IMR-90 (cell line): Measurements from ENCODE around the gene TENT5A. TPM values are rescaled to one million over a fixed set of nuclear protein-coding genes. Genes with fewer than 3 reads are reported as not detected.

Experiments used
- ATAC-seq: fragments of 200-7000 bp; cut with Tn5 transposase; 2 replicates; pipeline ENCODE4 v1.9.1; 2020; ENCODE audit warnings: low read depth, mild to moderate bottlenecking, moderate library complexity
- BruUV-seq: library from RNA; stranded (reverse); fragments of 400-500 nt; replicated peaks from 2 replicates; lab custom pipeline; 2021; lab: Mats Ljungman, UMichigan
- CTCF ChIA-PET: fragments of 300-600 bp; formaldehyde crosslinking; extraction: SDS; loops from one replicate; lab custom pipeline; 2021; ENCODE audit warnings: antibody characterized with exemption; lab: Yijun Ruan, JAX
- POLR2A ChIA-PET: fragments of 300-600 bp; sonication (Branson Sonifier 250); formaldehyde crosslinking; loops from one replicate; lab custom pipeline; 2022; ENCODE audit warnings: antibody characterized with exemption; ENCODE audit not compliant: unreplicated experiment; lab: Charles Lee
- DNase-seq: peaks from one replicate; pipeline ENCODE4 v3.0.0; 2013
- H2AFZ ChIP-seq: replicated peaks from 2 replicates; pipeline ENCODE3; 2013; ENCODE audit warnings: low read length, mild to moderate bottlenecking; ENCODE audit not compliant: poor library complexity
- H2AK5ac ChIP-seq: 2 replicates; pipeline ENCODE4 v1.6.1; 2013; ENCODE audit warnings: low read depth, low read length, inconsistent platforms
- H2AK9ac ChIP-seq: replicated peaks from 2 replicates; pipeline ENCODE3; 2013; ENCODE audit warnings: mild to moderate bottlenecking, low read depth, low read length, moderate library complexity; ENCODE audit not compliant: poor library complexity
- H2BK120ac ChIP-seq: 2 replicates; pipeline ENCODE4 v1.6.1; 2013; ENCODE audit warnings: low read depth, low read length, inconsistent platforms
- H2BK15ac ChIP-seq: 3 replicates; pipeline ENCODE4 v1.6.1; 2013; ENCODE audit warnings: low read depth, low read length, inconsistent platforms
- H2BK20ac ChIP-seq: 2 replicates; pipeline ENCODE4 v1.6.1; 2013; ENCODE audit warnings: low read depth, mild to moderate bottlenecking, inconsistent platforms, low read length, moderate library complexity
- H2BK5ac ChIP-seq: 2 replicates; pipeline ENCODE4 v1.6.1; 2013; ENCODE audit warnings: mild to moderate bottlenecking, low read depth, low read length, inconsistent platforms; ENCODE audit not compliant: poor library complexity, severe bottlenecking
- H3K14ac ChIP-seq: replicated peaks from 2 replicates; pipeline ENCODE4 v1.6.1; 2013; ENCODE audit warnings: low read depth, low read length, inconsistent platforms
- H3K18ac ChIP-seq: 2 replicates; pipeline ENCODE4 v1.6.1; 2013; ENCODE audit warnings: low read depth, low read length, control low read depth
- H3K23ac ChIP-seq: 2 replicates; pipeline ENCODE4 v1.6.1; 2013; ENCODE audit warnings: low read depth, low read length, inconsistent platforms
- H3K27ac ChIP-seq: 2 replicates; pipeline ENCODE4 v1.5.1; 2013; ENCODE audit warnings: mild to moderate bottlenecking, control low read depth, low read length; ENCODE audit not compliant: insufficient read depth
- H3K27me3 ChIP-seq: 2 replicates; pipeline ENCODE4 v1.6.1; 2013; ENCODE audit warnings: low read length; ENCODE audit not compliant: control insufficient read depth, insufficient read depth
- H3K36me3 ChIP-seq: 2 replicates; pipeline ENCODE4 v1.6.1; 2013; ENCODE audit warnings: low read length, mixed read lengths; ENCODE audit not compliant: control insufficient read depth, insufficient read depth
- H3K4ac ChIP-seq: 2 replicates; pipeline ENCODE4 v1.6.1; 2013; ENCODE audit warnings: low read depth, low read length, inconsistent platforms
- H3K4me1 ChIP-seq: 2 replicates; pipeline ENCODE4 v1.6.1; 2013; ENCODE audit warnings: low read length, mixed read lengths; ENCODE audit not compliant: control insufficient read depth, insufficient read depth
- H3K4me2 ChIP-seq: 2 replicates; pipeline ENCODE4 v1.6.1; 2013; ENCODE audit warnings: low read depth, mild to moderate bottlenecking, control low read depth, low read length, moderate library complexity
- H3K4me3 ChIP-seq: 2 replicates; pipeline ENCODE4 v1.5.1; 2013; ENCODE audit warnings: low read depth, mild to moderate bottlenecking, control low read depth, low read length, moderate library complexity; ENCODE audit not compliant: insufficient read depth
- H3K56ac ChIP-seq: 2 replicates; pipeline ENCODE4 v1.6.1; 2013; ENCODE audit warnings: low read length, inconsistent platforms; ENCODE audit not compliant: insufficient read depth; ENCODE audit errors: extremely low read depth
- H3K79me1 ChIP-seq, 2 experiments: 2 replicates each; pipeline ENCODE4 v1.6.1; 2013; ENCODE audit warnings: low read length in 2 of 2, inconsistent platforms in 1 of 2, low read depth in 1 of 2
- H3K9ac ChIP-seq: 2 replicates; pipeline ENCODE4 v1.6.1; 2013; ENCODE audit warnings: low read depth, low read length, control low read depth
- H3K9me1 ChIP-seq: 2 replicates; pipeline ENCODE4 v1.6.1; 2013; ENCODE audit warnings: low read length, inconsistent platforms; ENCODE audit not compliant: insufficient read depth
- H3K9me3 ChIP-seq: 2 replicates; pipeline ENCODE4 v1.6.1; 2013; ENCODE audit warnings: low read length; ENCODE audit not compliant: control insufficient read depth, insufficient read depth
- H4K20me1 ChIP-seq: 2 replicates; pipeline ENCODE4 v1.6.1; 2013; ENCODE audit warnings: low read length, inconsistent platforms; ENCODE audit not compliant: insufficient read depth
- H4K5ac ChIP-seq: 2 replicates; pipeline ENCODE4 v1.6.1; 2013; ENCODE audit warnings: mild to moderate bottlenecking, low read depth, low read length, control low read depth
- H4K8ac ChIP-seq, 2 experiments: 2 replicates each; pipeline ENCODE4 v1.6.1; 2013; ENCODE audit warnings: low read depth in 2 of 2, low read length in 2 of 2, control low read depth in 1 of 2, inconsistent platforms in 1 of 2
- H4K91ac ChIP-seq: 2 replicates; pipeline ENCODE4 v1.6.1; 2013; ENCODE audit warnings: low read depth, low read length, inconsistent platforms; ENCODE audit not compliant: insufficient read depth
- CEBPB ChIP-seq: IDR thresholded peaks from 2 replicates; pipeline ENCODE4 v1.6.1; 2012; ENCODE audit warnings: low read depth, low read length, improper control_type of control experiment
- CHD1 ChIP-seq: IDR thresholded peaks from 2 replicates; pipeline ENCODE4 v1.6.1; 2012; ENCODE audit warnings: low read depth, low read length, improper control_type of control experiment
- FOS ChIP-seq: fragments of 150-350 bp; IDR thresholded peaks from 2 replicates; pipeline ENCODE4 v1.6.1; 2016; ENCODE audit warnings: low read depth, low read length
- MAZ ChIP-seq: IDR thresholded peaks from 2 replicates; pipeline ENCODE4 v1.6.1; 2012; ENCODE audit warnings: low read depth, mild to moderate bottlenecking, low read length, improper control_type of control experiment, moderate library complexity, borderline replicate concordance
- MXI1 ChIP-seq: IDR thresholded peaks from 2 replicates; pipeline ENCODE4 v1.6.1; 2012; ENCODE audit warnings: low read depth, mild to moderate bottlenecking, low read length, moderate library complexity, borderline replicate concordance
- POLR2A ChIP-seq: IDR thresholded peaks from 2 replicates; pipeline ENCODE4 v1.6.1; 2012; ENCODE audit warnings: mild to moderate bottlenecking, low read depth, low read length
- RAD21 ChIP-seq: IDR thresholded peaks from 2 replicates; pipeline ENCODE4 v1.6.1; 2012; ENCODE audit warnings: low read length, improper control_type of control experiment
- RCOR1 ChIP-seq: IDR thresholded peaks from 2 replicates; pipeline ENCODE4 v1.6.1; 2012; ENCODE audit warnings: mild to moderate bottlenecking, low read length, improper control_type of control experiment; ENCODE audit not compliant: insufficient replicate concordance
- RFX5 ChIP-seq: IDR thresholded peaks from 2 replicates; pipeline ENCODE4 v1.8.0; 2012; ENCODE audit warnings: low read depth, mild to moderate bottlenecking, low read length, moderate library complexity
- SMC3 ChIP-seq: fragments of 150-350 bp; IDR thresholded peaks from 2 replicates; pipeline ENCODE4 v1.6.1; 2016; ENCODE audit warnings: low read depth, mild to moderate bottlenecking, antibody characterized with exemption, low read length, moderate library complexity
- WGBS, 2 experiments: methylation state at CpG; one replicate each; pipeline versions ENCODE4 v1.1.5 to v1.1.7; 2013; ENCODE audit warnings: missing lambda C conversion rate in 2 of 2; ENCODE audit not compliant: insufficient read length in 1 of 2; ENCODE audit errors: extremely low coverage in 2 of 2; 5-methylcytosine and 5-hydroxymethylcytosine counted together
- dilution Hi-C: fragments of 300-500 bp; cut with HindIII; formaldehyde crosslinking; loops from one replicate; pipeline ENCODE4 v1.14.3; 2018; ENCODE audit warnings: low sequenced_read_pairs; ENCODE audit not compliant: unreplicated experiment
- in situ Hi-C: fragments of 300-500 bp; cut with MboI; formaldehyde crosslinking; loops from 3 replicates; pipeline ENCODE4 v1.14.3; 2019; ENCODE audit warnings: low sequenced_read_pairs, inconsistent platforms, mixed read lengths
- intact Hi-C: fragments of 100-400 bp; cut with micrococcal nuclease; formaldehyde crosslinking; loops from 2 replicates; pipeline ENCODE4 v1.10.0; 2022
- polyA plus RNA-seq, 3 experiments: library from polyadenylated mRNA; depleted of rRNA; stranded (reverse); fragments of >200 nt; gene quantifications; 2 replicates each; pipeline ENCODE4 v1.2.3, GENCODE V29; 2012; ENCODE audit warnings: low replicate concordance in 1 of 3
- total RNA-seq: library from RNA; depleted of rRNA; stranded (reverse); fragments of >200 nt; gene quantifications from 2 replicates; pipeline ENCODE4 v1.2.3, GENCODE V29; 2012

Gene TENT5A
- total and polyA plus RNA-seq, 2 of the 4 experiments (the other 2 are of a cell fraction): 3.5 to 10.8 TPM

GRCh38 chr6:81720427-81720826, 32.1 kb downstream of the TENT5A start:
- DNase-seq: no peak
- H3K23ac ChIP-seq: no peak overlapping the region
- ChIA-PET CTCF (no interaction called here), POLR2A (no interaction called here)
- no TSS peak for BruUV-seq
- no peak overlapping the region for H2AFZ ChIP-seq
- in situ Hi-C loops (no loop called here), dilution Hi-C loops (no loop called here), intact Hi-C loops (loop anchor here (5.0 kb wide), 1 partner anchor 78 kb away; no protein-coding TSS in a partner anchor)
- no peak overlapping the region for H3K27ac ChIP-seq
- H3K36me3 ChIP-seq: no peaks in the 10 kb centered on the region
- no peak overlapping the region for H2BK15ac ChIP-seq
- no peaks in the 10 kb centered on the region for H3K4me1 ChIP-seq
- no peak overlapping the region for H3K4ac ChIP-seq
- 40% methylated on average over 1 of the region's 1 CpG; no CpG with 5 or more reads in 1 of the 2 experiments for WGBS, 2 experiments
- no peaks in the 10 kb centered on the region; the same call in 1 of the 2 replicates for H3K9me1 ChIP-seq
- H3K27me3 ChIP-seq: no peaks in the 10 kb centered on the region
- H2BK5ac ChIP-seq: no peak overlapping the region
- no peak overlapping the region for H2BK20ac ChIP-seq
- H3K9me3 ChIP-seq: no peaks in the 10 kb centered on the region
- H4K20me1 ChIP-seq: no peaks in the 10 kb centered on the region
- H3K56ac ChIP-seq: no peak overlapping the region
- no peak overlapping the region for H3K4me3 ChIP-seq
- H2BK120ac ChIP-seq: no peak overlapping the region
- no peak overlapping the region for H3K9ac ChIP-seq
- no peak overlapping the region for H4K91ac ChIP-seq
- no peak overlapping the region for H3K4me2 ChIP-seq
- H3K79me1 ChIP-seq: no peaks in the 10 kb centered on the region
- H4K5ac ChIP-seq: no peak overlapping the region
- H3K14ac ChIP-seq: no peak overlapping the region
- no peak overlapping the region for H2AK5ac ChIP-seq
- no peak overlapping the region for H4K8ac ChIP-seq
- ATAC-seq: no peak
- TF ChIP-seq MXI1 (no peak), RAD21 (no peak), SMC3 (no peak), FOS (no peak), RFX5 (no peak), CEBPB (no peak), CHD1 (no peak), RCOR1 (no peak), POLR2A (no peak), MAZ (no peak)
- no peak overlapping the region for H2AK9ac ChIP-seq
- H3K18ac ChIP-seq: no peak overlapping the region
